NK-92 (cell line): ENCODE measurements around the gene PDK2.
"Not testable (repeated sequence)": the region's sequence is repeated elsewhere in the genome, so short reads cannot be mapped to it uniquely, and the experiment has no call there.

Experiments used
- DNase-seq: peaks from one replicate; lab custom pipeline; 2025; ENCODE audit not compliant: unreplicated experiment; lab: John Stamatoyannopoulos, UW

PDK2 gene

GRCh38 chr17:50058296-50058953 lies 36.7 kb upstream of the PDK2 start:
- DNase-seq, result no peak

- no peak for DNase-seq
Observed at GRCh38 chr17:50059256-50059655, 35.9 kb upstream of the PDK2 start.

DNA sequence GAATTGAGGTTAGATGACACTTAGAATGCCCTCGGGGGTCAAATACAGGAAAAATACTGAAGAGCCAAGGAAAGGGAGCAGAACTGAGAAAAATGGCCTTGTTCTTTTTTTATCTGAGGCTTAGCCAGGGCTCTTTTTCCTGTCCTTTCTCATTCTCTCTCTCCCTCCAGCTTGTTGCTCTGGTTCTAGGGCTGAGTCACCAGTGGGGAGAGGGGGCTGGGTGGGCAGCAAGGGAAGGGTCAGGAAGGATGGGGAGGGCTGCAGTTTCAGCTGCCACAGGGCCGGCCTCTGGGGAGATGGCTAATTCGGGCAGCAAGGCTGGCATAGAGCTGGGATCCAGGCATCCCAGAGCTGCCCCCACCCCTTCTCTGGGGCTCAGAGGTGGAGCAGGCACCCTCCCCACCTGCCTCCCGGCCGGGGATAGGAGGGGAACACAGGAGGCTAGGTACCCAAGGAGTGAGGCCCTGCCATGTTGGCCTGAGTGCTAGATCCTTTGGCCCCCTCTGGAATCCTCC lies 35.3 kb upstream of the PDK2 start:
- DNase-seq, result no peak

DNA sequence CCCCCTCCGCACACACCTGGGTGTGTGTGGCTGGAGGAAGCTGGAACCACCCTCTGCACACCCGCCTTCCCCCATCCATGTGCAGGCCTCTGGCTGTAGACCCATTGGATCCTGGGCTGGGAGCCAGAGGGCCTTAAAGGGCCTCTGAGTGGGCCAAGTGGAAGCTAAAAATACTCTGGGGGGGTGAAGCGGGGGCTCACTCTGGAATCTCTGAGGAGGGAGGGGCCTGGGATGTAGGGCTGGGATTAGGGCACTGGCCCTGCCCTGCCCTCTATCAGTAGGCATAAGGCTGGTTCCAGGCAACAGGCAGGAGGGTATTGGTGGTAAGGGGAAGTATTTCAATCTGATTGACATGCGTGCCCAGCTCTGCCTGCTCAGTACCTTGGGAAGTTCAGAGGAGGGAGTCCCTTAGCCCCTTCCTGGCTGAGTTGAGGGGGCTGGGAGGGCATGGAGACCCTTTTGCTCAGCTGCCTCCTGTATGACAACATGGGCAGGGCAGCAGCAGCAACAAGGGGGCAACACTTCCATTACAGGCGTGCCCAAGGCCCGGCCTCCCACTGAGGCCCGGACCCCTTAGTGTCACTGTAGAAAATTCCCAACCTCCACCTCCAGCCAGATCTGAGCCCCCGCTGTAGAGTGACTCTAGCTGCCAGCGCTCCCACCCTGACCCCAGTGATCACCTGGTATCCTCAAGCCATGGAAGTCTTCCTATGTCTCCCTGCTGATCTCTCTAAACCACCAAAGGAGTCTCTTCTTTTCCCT lies 34.0 kb upstream of the PDK2 start:
- no peak for DNase-seq

GRCh38 chr17:50061713-50062045 lies 33.5 kb upstream of the PDK2 start:
- DNase-seq, result not testable (repeated sequence)

DNA sequence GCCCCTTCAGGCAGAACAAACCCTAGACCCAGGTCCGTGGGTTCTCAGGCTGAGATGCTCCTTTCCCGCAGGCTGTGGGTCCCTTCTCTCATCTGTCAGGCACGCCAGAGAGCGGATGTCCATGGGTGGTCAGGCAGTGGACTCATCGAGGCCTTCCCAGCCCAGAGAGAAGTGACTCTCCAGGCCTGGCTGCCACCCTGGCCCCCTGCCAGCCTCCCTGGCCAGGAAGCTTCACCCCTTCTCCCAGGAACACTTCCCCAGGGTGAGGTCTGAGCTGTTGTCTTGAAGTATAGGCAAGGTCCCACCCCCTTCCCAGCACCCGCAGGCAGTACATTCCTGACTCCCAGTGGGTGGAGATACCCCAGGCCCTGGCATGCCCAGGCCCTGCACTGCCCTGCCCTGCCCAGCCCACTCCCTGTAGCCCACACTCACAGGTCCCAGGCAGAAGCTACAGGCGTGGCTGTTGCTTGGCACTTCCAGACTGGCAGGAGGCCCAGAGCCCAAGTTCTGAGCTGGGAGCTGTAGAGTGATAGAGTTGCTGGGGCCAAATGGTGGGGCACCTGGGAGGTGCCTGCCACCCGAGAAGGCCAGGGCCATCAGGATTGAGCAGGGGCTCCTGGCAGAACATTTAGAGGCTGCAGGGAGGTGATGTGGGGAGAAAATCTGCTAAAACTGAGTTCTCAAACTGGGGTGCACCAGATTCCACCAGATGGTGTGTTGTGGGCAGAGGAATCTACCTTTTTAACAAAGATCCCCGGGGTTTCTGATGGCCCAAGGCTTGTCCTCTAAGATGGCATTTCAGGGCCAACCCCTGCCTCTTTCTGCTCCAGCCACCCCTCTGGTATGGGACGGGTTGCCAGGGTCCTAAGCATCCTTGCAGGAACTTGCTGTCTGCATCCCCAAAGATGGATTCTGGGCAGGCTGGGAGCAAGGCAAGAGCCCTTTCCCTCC lies 32.6 kb upstream of the PDK2 start:
- DNase-seq, result no peak

DNA sequence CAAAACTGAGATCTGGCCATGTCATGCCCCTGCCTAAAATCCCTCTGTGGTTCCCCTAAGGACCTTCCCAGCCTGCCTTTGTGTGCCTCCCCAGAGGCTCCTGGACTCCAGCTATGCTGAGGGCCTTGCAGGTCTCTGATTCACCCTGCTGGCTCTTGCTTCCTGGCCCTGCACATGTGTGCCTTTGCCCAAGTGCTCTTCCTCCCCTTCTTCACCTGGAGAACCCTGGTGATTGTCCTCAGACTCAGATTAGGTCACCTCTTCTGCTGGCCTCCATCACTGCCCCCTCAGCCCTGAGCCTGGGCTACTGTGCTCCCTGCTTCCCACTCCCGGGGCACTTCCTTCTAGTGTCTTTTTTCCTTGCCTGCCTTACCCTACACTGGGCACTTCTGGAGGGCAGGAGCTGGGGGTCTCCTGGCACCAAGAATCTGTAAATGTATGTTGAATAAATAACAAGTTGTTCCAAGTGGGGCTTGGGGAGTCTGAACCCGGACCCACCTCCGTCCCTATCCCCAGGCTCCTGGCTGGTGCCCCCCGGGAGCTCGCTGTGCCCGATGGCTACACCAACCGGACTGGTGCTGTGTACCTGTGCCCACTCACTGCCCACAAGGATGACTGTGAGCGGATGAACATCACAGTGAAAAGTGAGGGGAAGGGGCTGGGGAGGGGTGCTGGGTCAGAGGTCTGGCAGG lies 31.4 kb upstream of the PDK2 start:
- no peak for DNase-seq

DNA sequence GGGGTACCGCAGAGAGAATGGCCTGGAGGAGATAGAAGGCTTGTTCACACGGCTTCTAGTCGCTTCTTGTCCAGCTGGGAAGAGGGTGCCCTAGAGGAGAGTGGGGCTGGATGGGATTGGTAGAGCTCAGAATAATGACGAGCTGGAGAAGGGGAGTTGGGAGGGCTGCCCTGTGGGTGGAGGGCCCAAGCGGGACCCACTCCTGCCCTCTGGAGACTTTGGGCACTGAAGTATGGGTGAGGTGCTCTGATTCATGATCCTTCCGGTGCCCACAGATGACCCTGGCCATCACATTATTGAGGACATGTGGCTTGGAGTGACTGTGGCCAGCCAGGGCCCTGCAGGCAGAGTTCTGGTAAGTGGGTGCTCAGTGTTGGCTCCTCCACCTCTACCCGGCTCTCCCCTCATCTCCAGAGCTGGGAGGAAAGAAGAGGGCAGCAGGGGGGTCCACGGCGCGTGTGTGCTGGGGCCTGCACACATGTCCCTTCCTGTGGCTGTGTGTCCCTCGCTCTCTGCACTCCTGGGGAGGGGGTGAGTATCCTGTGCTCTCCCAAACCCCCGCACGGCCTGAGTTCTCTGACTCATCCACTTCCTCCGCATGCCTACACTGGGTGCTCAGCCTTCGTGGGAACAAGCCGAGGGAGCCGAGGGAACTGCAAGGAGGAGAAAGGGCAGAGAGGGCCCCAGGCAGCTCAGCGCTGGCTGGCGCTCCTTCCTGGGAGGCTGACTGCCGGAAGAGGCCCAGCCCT lies 30.7 kb upstream of the PDK2 start:
- no peak for DNase-seq

DNA sequence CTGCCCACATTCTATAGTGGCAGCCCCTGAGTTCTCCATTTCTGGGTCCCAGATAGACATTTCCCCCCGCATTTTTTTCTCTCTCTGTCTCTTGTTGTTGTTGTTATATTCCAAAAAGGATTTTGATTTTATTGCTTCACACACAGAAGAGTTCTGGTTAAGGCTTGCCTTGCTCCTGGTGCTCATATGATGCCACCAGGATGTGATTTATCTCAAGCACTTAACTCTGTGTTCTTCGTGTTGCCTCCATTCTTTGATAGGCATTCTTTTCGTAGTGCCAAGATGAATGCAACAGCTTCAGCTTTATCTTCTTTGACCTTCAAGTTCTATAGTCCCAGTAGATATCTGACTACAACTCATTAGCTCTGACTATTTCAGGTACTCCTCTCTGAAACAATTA lies 30.1 kb upstream of the PDK2 start:
- DNase-seq, result no peak

DNA sequence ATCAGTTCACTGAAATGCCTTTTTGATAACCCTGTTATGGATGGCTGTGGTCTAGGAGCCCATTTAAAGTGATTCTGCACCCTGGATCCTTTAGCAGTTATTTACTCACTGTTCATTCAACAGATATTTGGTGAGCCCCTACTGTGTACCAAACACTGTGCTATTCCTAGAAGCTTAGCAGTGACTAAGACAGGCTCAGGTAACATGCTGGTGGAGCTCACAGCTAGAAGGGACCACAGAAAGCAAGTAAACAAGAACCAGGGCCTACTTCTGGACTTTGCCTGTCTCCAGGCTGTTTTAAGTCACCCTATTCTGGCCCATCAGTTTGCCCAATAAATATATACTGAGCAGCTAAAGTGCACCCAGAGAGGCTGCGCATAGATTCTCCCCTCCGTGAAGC lies 28.2 kb upstream of the PDK2 start:
- DNase-seq, result no peak

- DNase-seq, result no peak
Observed at GRCh38 chr17:50067996-50068395, 27.2 kb upstream of the PDK2 start.

GRCh38 chr17:50070908-50071680 lies 24.1 kb upstream of the PDK2 start:
- DNase-seq, result no peak

DNA sequence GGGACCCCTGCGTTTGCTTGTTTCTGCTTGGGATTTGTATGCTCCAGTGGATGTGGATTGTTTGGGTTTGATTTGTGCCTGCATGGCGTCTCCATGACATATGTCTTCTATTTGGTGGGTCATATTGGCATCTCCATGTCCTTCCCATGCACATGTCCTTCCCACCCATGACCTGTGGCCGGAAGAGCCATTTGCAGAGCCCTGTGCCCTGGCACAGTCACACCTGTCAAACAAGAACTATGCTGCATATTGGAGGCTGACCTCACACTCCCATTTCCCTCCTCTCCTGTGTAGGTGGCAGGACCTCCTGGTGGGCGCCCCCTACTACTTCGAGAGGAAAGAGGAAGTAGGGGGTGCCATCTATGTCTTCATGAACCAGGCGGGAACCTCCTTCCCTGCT lies 23.5 kb upstream of the PDK2 start:
- no peak for DNase-seq

GRCh38 chr17:50072130-50072529 lies 23.0 kb upstream of the PDK2 start:
- DNase-seq, result no peak

- no peak for DNase-seq
Observed at GRCh38 chr17:50072925-50073324, 22.2 kb upstream of the PDK2 start.

GRCh38 chr17:50074227-50074626 lies 20.9 kb upstream of the PDK2 start:
- no peak for DNase-seq

DNA sequence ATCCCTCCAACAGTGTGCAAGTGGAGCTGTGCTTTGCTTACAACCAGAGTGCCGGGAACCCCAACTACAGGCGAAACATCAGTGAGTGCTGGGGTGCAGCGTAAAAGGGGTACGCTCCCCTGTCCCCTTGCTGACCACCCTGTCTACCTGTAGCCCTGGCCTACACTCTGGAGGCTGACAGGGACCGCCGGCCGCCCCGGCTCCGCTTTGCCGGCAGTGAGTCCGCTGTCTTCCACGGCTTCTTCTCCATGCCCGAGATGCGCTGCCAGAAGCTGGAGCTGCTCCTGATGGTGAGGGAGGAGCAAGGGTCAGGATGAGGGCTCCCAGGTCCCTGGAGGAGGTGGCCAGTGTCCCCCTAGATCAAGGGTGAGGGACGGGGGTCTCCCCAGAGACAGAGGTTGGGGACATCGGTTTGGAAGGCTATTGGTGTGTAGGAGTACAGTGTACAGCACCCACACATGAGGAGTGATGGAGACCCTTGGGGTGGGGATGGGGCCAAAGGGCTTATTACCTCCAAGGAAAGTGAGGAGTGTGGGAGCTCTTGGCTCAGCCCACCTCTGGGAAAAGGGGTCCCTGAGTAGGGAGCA lies 19.6 kb upstream of the PDK2 start:
- DNase-seq, result no peak

DNA sequence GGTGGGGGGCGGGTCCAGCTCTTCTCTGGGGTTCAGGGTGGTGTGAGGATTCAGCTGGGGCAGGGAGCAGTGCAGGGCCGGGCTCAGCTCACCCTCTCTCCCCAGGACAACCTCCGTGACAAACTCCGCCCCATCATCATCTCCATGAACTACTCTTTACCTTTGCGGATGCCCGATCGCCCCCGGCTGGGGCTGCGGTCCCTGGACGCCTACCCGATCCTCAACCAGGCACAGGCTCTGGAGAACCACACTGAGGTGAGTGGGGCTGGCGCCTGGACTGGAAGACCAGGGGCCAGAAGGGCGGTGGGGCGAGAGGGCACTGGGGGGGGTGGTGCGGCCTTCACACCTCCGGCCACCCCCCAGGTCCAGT lies 18.9 kb upstream of the PDK2 start:
- DNase-seq, result no peak

- no peak for DNase-seq
Observed at GRCh38 chr17:50076591-50077235, 18.4 kb upstream of the PDK2 start.
